ENCODE data around the gene POLR2H. TPM values are rescaled to one million over a fixed set of nuclear protein-coding genes. Genes with fewer than 3 reads are reported as not detected.
A peak's percentile ranks its signal among the peaks of the same experiment; 100 is the strongest.

The POLR2H gene
- total and polyA plus RNA-seq, 2 donors from 2014 or later = 82.0 to 157 TPM

DNA sequence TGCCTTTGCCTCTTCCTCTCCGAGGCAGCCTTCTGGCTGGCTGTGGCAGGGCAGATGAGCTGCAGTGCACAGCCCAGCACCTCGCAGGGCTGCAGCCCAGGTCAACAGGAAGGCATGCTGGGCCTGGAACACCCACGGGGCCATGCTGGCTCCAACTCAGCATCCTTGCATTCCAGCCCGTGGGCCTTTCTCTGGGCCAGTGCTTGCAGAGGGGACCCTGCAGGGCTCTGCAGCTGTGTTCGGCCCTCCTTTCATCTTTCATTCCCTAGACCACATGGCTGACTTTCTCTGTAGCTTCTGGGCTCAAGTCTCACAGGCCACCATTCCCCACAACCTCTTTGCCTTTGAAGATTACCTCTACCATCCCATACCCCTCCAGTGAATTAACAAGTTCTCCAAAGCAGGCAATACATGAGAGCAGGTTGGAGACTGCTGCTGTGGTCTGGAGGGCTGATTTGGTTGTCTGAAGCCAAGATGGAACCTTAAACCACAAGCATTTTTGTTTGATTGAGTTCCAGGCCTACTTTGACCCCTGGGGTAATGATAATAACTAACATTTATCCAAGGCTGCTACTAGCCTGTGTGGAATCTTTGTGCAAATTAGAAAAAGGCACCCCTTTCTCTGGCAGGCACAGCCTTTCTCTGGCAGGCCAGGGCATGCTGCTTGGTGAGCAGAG is 18.2 kb upstream of the POLR2H start:
- TF ChIP-seq, protein P1, sequence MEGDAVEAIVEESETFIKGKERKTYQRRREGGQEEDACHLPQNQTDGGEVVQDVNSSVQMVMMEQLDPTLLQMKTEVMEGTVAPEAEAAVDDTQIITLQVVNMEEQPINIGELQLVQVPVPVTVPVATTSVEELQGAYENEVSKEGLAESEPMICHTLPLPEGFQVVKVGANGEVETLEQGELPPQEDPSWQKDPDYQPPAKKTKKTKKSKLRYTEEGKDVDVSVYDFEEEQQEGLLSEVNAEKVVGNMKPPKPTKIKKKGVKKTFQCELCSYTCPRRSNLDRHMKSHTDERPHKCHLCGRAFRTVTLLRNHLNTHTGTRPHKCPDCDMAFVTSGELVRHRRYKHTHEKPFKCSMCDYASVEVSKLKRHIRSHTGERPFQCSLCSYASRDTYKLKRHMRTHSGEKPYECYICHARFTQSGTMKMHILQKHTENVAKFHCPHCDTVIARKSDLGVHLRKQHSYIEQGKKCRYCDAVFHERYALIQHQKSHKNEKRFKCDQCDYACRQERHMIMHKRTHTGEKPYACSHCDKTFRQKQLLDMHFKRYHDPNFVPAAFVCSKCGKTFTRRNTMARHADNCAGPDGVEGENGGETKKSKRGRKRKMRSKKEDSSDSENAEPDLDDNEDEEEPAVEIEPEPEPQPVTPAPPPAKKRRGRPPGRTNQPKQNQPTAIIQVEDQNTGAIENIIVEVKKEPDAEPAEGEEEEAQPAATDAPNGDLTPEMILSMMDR (IDR thresholded peaks at IDR 0.05; ENCODE audit: borderline replicate concordance, extremely low read depth, insufficient read depth) = no peak
- FAIRE-seq = no peak
- Histone ChIP-seq H3K9ac (ENCODE audit: low read length in 3 of 3) (no peak overlapping the region), H3K36me3 (ENCODE audit: control insufficient read depth in 2 of 3, insufficient read depth in 3 of 3, low read length in 3 of 3) (peaks cover 2 to 6% (median 6%) of the 10 kb centered on the region in 3 donors), H3K27ac (ENCODE audit: low read depth in 2 of 2, low read length in 2 of 2) (no peak overlapping the region), H3K9me3 (ENCODE audit: control insufficient read depth in 2 of 3, insufficient read depth in 1 of 3, low read length in 3 of 3) (no peaks in the 10 kb centered on the region), H3K4me1 (ENCODE audit: control insufficient read depth in 2 of 3, insufficient read depth in 2 of 3, low read depth in 1 of 3, low read length in 3 of 3) (peaks cover 0 to 8% (median 0%) of the 10 kb centered on the region in 3 donors), H3K4me3 (ENCODE audit: low read length in 3 of 3) (no peak overlapping the region), H3K27me3 (ENCODE audit: control insufficient read depth, insufficient read depth, low read length) (no peaks in the 10 kb centered on the region)
- DNase-seq = no peak
- intact Hi-C loops (cut with DNase I) = no loop called here

DNA sequence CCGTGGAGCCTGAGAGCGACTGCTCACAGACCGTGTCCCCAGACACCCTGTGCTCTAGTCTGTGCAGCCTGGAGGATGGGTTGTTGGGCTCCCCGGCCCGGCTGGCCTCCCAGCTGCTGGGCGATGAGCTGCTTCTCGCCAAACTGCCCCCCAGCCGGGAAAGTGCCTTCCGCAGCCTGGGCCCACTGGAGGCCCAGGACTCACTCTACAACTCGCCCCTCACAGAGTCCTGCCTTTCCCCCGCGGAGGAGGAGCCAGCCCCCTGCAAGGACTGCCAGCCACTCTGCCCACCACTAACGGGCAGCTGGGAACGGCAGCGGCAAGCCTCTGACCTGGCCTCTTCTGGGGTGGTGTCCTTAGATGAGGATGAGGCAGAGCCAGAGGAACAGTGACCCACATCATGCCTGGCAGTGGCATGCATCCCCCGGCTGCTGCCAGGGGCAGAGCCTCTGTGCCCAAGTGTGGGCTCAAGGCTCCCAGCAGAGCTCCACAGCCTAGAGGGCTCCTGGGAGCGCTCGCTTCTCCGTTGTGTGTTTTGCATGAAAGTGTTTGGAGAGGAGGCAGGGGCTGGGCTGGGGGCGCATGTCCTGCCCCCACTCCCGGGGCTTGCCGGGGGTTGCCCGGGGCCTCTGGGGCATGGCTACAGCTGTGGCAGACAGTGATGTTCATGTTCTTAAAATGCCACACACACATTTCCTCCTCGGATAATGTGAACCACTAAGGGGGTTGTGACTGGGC is 16.8 kb upstream of the POLR2H start:
- intact Hi-C loops (cut with DNase I) = no loop called here
- FAIRE-seq = no peak
- no peak overlapping the region for H3K27ac ChIP-seq (ENCODE audit: low read depth in 2 of 2, low read length in 2 of 2)

DNA sequence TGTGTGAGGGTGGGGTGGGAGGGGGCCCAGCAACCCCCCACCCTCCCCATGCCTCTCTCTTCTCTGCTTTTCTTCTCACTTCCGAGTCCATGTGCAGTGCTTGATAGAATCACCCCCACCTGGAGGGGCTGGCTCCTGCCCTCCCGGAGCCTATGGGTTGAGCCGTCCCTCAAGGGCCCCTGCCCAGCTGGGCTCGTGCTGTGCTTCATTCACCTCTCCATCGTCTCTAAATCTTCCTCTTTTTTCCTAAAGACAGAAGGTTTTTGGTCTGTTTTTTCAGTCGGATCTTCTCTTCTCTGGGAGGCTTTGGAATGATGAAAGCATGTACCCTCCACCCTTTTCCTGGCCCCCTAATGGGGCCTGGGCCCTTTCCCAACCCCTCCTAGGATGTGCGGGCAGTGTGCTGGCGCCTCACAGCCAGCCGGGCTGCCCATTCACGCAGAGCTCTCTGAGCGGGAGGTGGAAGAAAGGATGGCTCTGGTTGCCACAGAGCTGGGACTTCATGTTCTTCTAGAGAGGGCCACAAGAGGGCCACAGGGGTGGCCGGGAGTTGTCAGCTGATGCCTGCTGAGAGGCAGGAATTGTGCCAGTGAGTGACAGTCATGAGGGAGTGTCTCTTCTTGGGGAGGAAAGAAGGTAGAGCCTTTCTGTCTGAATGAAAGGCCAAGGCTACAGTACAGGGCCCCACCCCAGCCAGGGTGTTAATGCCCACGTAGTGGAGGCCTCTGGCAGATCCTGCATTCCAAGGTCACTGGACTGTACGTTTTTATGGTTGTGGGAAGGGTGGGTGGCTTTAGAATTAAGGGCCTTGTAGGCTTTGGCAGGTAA is 16.0 kb upstream of the POLR2H start:
- peak overlapping the region in 1 of 2 donors; percentile 48 for H3K27ac ChIP-seq (ENCODE audit: low read depth in 2 of 2, low read length in 2 of 2)
- H3K27me3 ChIP-seq (ENCODE audit: control insufficient read depth, insufficient read depth, low read length) = no peaks in the 10 kb centered on the region
- TF ChIP-seq, protein P1 (IDR thresholded peaks at IDR 0.05; ENCODE audit: borderline replicate concordance, extremely low read depth, insufficient read depth) = peak; percentile 41
- FAIRE-seq (no peak), DNase-seq (peak; percentile 72 to 93 (median 86))
- H3K4me3 ChIP-seq (ENCODE audit: low read length in 3 of 3) = no peak overlapping the region
- peaks cover 2 to 6% (median 6%) of the 10 kb centered on the region in 3 donors for H3K36me3 ChIP-seq (ENCODE audit: control insufficient read depth in 2 of 3, insufficient read depth in 3 of 3, low read length in 3 of 3)
- intact Hi-C loops (cut with DNase I) = no loop called here
- H3K4me1 ChIP-seq (ENCODE audit: control insufficient read depth in 2 of 3, insufficient read depth in 2 of 3, low read depth in 1 of 3, low read length in 3 of 3) = peaks cover 0 to 8% (median 4%) of the 10 kb centered on the region in 3 donors
- no peaks in the 10 kb centered on the region for H3K9me3 ChIP-seq (ENCODE audit: control insufficient read depth in 2 of 3, insufficient read depth in 1 of 3, low read length in 3 of 3)
- no peak overlapping the region for H3K9ac ChIP-seq (ENCODE audit: low read length in 3 of 3)

More for the DNA sequence above, 16.8 kb upstream of the POLR2H start:
- no peak for DNase-seq
- H3K9ac ChIP-seq (ENCODE audit: low read length in 3 of 3) = no peak overlapping the region
- no peaks in the 10 kb centered on the region for H3K9me3 ChIP-seq (ENCODE audit: control insufficient read depth in 2 of 3, insufficient read depth in 1 of 3, low read length in 3 of 3)
- TF ChIP-seq, protein P1 (IDR thresholded peaks at IDR 0.05; ENCODE audit: borderline replicate concordance, extremely low read depth, insufficient read depth) = no peak
- no peaks in the 10 kb centered on the region for H3K27me3 ChIP-seq (ENCODE audit: control insufficient read depth, insufficient read depth, low read length)
- H3K4me1 ChIP-seq (ENCODE audit: control insufficient read depth in 2 of 3, insufficient read depth in 2 of 3, low read depth in 1 of 3, low read length in 3 of 3) = peaks cover 0 to 4% (median 4%) of the 10 kb centered on the region in 3 donors
- no peak overlapping the region for H3K4me3 ChIP-seq (ENCODE audit: low read length in 3 of 3)
- H3K36me3 ChIP-seq (ENCODE audit: control insufficient read depth in 2 of 3, insufficient read depth in 3 of 3, low read length in 3 of 3) = peaks cover 2 to 6% (median 6%) of the 10 kb centered on the region in 3 donors

All from kidney (tissue), 14 donors.